OCI-LY1 (cell line): ENCODE results near the gene FAM47C.
"Not testable (repeated sequence)": the region's sequence is repeated elsewhere in the genome, so short reads cannot be mapped to it uniquely, and the experiment has no call there.

Experiments
- H2AFZ ChIP-seq: fragments of 200-600 bp; sonication (generic), shearing (Covaris generic); 2 replicates; pipeline ENCODE4 v1.6.0; 2014; ENCODE audit warnings: antibody characterized with exemption, mild to moderate bottlenecking, low read length
- H3F3A ChIP-seq: fragments of 200-600 bp; sonication (generic), shearing (Covaris generic); 2 replicates; pipeline ENCODE4 v1.6.0; 2014; ENCODE audit warnings: mild to moderate bottlenecking, antibody characterized with exemption, low read length, moderate library complexity; ENCODE audit not compliant: insufficient read depth
- H3K27ac ChIP-seq: fragments of 200-600 bp; sonication (generic); 2 replicates; pipeline ENCODE4 v1.5.1; 2014; ENCODE audit warnings: low read length, mixed run types, mild to moderate bottlenecking, low read depth; ENCODE audit not compliant: poor library complexity, severe bottlenecking
- H3K27me3 ChIP-seq: fragments of 200-600 bp; sonication (generic); 2 replicates; pipeline ENCODE4 v1.6.0; 2014; ENCODE audit warnings: antibody characterized with exemption, mild to moderate bottlenecking, low read length, moderate library complexity; ENCODE audit not compliant: insufficient read depth
- H3K36me3 ChIP-seq: fragments of 200-600 bp; sonication (generic); 2 replicates; pipeline ENCODE4 v1.6.1; 2014; ENCODE audit warnings: mild to moderate bottlenecking, antibody characterized with exemption, low read length, moderate library complexity, mixed read lengths; ENCODE audit not compliant: insufficient read depth
- H3K4me1 ChIP-seq: fragments of 200-600 bp; sonication (generic); 2 replicates; pipeline ENCODE4 v1.5.1; 2014; ENCODE audit warnings: mild to moderate bottlenecking, low read length, moderate library complexity; ENCODE audit not compliant: insufficient read depth, severe bottlenecking
- H3K4me2 ChIP-seq: fragments of 200-600 bp; sonication (generic), shearing (Covaris generic); 2 replicates; pipeline ENCODE4 v1.6.1; 2014; ENCODE audit warnings: low read length
- H3K4me3 ChIP-seq: fragments of 200-600 bp; sonication (generic); 2 replicates; pipeline ENCODE4 v1.5.1; 2014; ENCODE audit warnings: low read length, low read depth, mild to moderate bottlenecking, mixed read lengths; ENCODE audit not compliant: poor library complexity, severe bottlenecking
- H3K79me2 ChIP-seq: fragments of 200-600 bp; shearing (Covaris generic); 2 replicates; pipeline ENCODE4 v1.6.1; 2016; ENCODE audit warnings: mixed run types, low read length, mixed read lengths; ENCODE audit not compliant: insufficient read depth
- H3K9ac ChIP-seq: fragments of 200-600 bp; sonication (generic), shearing (Covaris generic); 2 replicates; pipeline ENCODE4 v1.6.1; 2014; ENCODE audit warnings: mild to moderate bottlenecking, low read length, mixed read lengths
- H3K9me2 ChIP-seq: fragments of 200-600 bp; sonication (generic), shearing (Covaris generic); 2 replicates; pipeline ENCODE4 v1.6.1; 2014; ENCODE audit warnings: low read depth, mild to moderate bottlenecking, low read length, mixed read lengths
- H3K9me3 ChIP-seq: fragments of 200-600 bp; shearing (Covaris generic); 2 replicates; pipeline ENCODE4 v1.6.1; 2014; ENCODE audit warnings: low read length, mixed read lengths
- H4K20me1 ChIP-seq: fragments of 200-600 bp; sonication (generic), shearing (Covaris generic); 2 replicates; pipeline ENCODE4 v1.6.0; 2016; ENCODE audit warnings: mild to moderate bottlenecking, low read length; ENCODE audit not compliant: insufficient read depth
- EZH2 ChIP-seq: fragments of 200-600 bp; sonication (generic), shearing (Covaris generic); IDR thresholded peaks from 2 replicates; pipeline ENCODE4 v1.8.0; 2017; ENCODE audit warnings: borderline replicate concordance, mixed run types, mild to moderate bottlenecking, antibody characterized with exemption, low read length, moderate library complexity, mixed read lengths
- TF ChIP-seq, protein P1 (sequence below): fragments of 200-600 bp; sonication (generic), shearing (Covaris generic); IDR thresholded peaks from 2 replicates; pipeline ENCODE4 v1.5.1; 2017; ENCODE audit warnings: mild to moderate bottlenecking, antibody characterized with exemption, low read length, moderate library complexity, mixed read lengths

FAM47C gene

DNA sequence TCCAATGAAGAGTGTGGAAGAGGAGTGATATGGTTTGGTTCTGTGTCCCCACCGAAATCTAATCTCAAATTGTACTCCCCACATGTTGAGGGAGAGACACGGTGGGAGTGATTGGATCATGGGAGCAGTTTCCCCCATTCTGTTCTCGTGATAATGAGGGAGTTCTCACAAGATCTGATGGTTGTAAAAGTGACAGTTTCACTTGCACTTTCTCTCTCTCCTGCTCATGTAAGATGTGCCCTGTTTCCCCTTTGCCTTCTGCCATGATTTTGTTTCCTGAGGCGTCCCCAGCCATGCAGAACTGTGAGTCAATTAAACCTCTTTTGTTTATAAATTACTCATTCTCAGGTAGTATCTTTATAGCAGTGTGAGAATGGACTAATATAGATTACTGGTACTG is 39.6 kb downstream of the FAM47C start:
- H3K79me2 ChIP-seq = no peaks in the 10 kb centered on the region
- H3K4me3 ChIP-seq = no peak overlapping the region
- no peaks in the 10 kb centered on the region for H3F3A ChIP-seq
- TF ChIP-seq, protein P1, sequence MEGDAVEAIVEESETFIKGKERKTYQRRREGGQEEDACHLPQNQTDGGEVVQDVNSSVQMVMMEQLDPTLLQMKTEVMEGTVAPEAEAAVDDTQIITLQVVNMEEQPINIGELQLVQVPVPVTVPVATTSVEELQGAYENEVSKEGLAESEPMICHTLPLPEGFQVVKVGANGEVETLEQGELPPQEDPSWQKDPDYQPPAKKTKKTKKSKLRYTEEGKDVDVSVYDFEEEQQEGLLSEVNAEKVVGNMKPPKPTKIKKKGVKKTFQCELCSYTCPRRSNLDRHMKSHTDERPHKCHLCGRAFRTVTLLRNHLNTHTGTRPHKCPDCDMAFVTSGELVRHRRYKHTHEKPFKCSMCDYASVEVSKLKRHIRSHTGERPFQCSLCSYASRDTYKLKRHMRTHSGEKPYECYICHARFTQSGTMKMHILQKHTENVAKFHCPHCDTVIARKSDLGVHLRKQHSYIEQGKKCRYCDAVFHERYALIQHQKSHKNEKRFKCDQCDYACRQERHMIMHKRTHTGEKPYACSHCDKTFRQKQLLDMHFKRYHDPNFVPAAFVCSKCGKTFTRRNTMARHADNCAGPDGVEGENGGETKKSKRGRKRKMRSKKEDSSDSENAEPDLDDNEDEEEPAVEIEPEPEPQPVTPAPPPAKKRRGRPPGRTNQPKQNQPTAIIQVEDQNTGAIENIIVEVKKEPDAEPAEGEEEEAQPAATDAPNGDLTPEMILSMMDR = no peak
- no peak for TF ChIP-seq EZH2
- no peaks in the 10 kb centered on the region for H3K36me3 ChIP-seq
- H3K4me2 ChIP-seq = no peak overlapping the region
- no peak overlapping the region for H3K9ac ChIP-seq
- H2AFZ ChIP-seq = no peak overlapping the region
- no peaks in the 10 kb centered on the region for H3K27me3 ChIP-seq
- H4K20me1 ChIP-seq = no peaks in the 10 kb centered on the region
- H3K4me1 ChIP-seq = no peaks in the 10 kb centered on the region
- H3K27ac ChIP-seq = no peak overlapping the region
- no peaks in the 10 kb centered on the region for H3K9me3 ChIP-seq
- H3K9me2 ChIP-seq = no peaks in the 10 kb centered on the region

DNA sequence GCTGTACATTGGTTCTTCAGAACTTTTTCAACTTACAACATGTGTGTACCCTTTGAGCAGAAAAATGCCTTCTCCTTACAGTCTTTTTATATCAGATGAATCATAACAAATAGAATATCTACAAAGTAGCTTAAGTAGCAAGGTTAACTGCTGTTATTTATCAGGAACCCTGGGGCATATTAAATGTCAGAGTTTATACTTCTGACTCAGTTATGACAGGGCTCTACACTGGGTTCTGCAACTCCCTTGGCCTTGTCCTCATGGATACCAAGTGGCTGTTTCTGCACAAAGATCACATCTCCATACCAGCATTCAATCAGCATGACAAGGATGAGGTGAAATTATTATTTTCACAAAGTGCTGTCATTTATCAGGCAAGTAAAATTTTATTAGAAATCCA is 49.4 kb downstream of the FAM47C start:
- H3K27ac ChIP-seq, H2AFZ ChIP-seq, H3K4me2 ChIP-seq, H3K9me3 ChIP-seq, H3K4me1 ChIP-seq, H3F3A ChIP-seq, H3K9ac ChIP-seq, H4K20me1 ChIP-seq, H3K4me3 ChIP-seq, H3K27me3 ChIP-seq, H3K79me2 ChIP-seq, H3K36me3 ChIP-seq, H3K9me2 ChIP-seq: not testable (repeated sequence)

DNA sequence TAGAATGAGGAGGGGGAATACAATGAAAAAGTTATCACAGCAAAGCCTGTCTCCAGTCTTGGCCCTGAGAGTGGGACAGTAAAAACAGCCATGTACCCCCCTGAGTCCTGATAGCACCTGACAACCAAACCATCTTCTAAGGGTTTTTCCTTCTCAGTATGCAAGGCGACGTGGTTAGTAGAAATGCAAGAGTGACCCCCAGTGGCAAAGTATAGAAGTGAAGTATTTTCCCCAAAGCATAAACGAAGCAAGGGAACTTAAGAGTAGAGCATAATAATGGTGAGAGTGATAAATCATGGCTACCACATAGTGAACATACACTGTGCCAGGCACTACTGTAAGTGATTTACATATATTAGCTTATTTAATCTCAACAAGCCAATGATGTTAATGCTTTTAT is 52.8 kb downstream of the FAM47C start:
- no peaks in the 10 kb centered on the region for H3K27me3 ChIP-seq
- TF ChIP-seq, protein P1 = peak; percentile 50
- TF ChIP-seq EZH2 = no peak
- H3K4me3 ChIP-seq = no peak overlapping the region
- no peak overlapping the region for H3K27ac ChIP-seq
- no peaks in the 10 kb centered on the region for H3K9me2 ChIP-seq
- H4K20me1 ChIP-seq = no peaks in the 10 kb centered on the region
- no peaks in the 10 kb centered on the region for H3F3A ChIP-seq
- H3K4me2 ChIP-seq = no peak overlapping the region
- no peak overlapping the region for H3K9ac ChIP-seq
- H2AFZ ChIP-seq = no peak overlapping the region
- H3K79me2 ChIP-seq = no peaks in the 10 kb centered on the region
- H3K9me3 ChIP-seq = no peaks in the 10 kb centered on the region
- no peaks in the 10 kb centered on the region for H3K36me3 ChIP-seq
- no peaks in the 10 kb centered on the region for H3K4me1 ChIP-seq
